ENCODE data around the gene ETS2.

The ETS2 gene

GRCh38 chr21:38802050-38803026, 3.4 kb upstream of the ETS2 start:
- ATAC-seq, result no peak
- TF ChIP-seq ZNF8 (CRISPR knock-in tag; IDR thresholded peaks at IDR 0.05), result no peak
- TF ChIP-seq TCF4 (CRISPR knock-in tag; IDR thresholded peaks at IDR 0.05; ENCODE audit: borderline replicate concordance), result no peak
- TF ChIP-seq ZFP3 (CRISPR knock-in tag; IDR thresholded peaks at IDR 0.05), result no peak
- no peak for TF ChIP-seq BACH2 (CRISPR knock-in tag; IDR thresholded peaks at IDR 0.05; ENCODE audit: borderline replicate concordance)
- no peak for TF ChIP-seq ZFP30 (CRISPR knock-in tag; IDR thresholded peaks at IDR 0.05)
- TF ChIP-seq POU6F1 (CRISPR knock-in tag; IDR thresholded peaks at IDR 0.05; ENCODE audit: borderline replicate concordance, low read depth), result no peak
- TF ChIP-seq ESRRG (CRISPR knock-in tag; IDR thresholded peaks at IDR 0.05), result no peak
- no peak for TF ChIP-seq TSHZ2 (CRISPR knock-in tag; IDR thresholded peaks at IDR 0.05)
- TF ChIP-seq PATZ1 (CRISPR knock-in tag; IDR thresholded peaks at IDR 0.05; ENCODE audit: borderline replicate concordance), result no peak
- TF ChIP-seq CSDC2 (CRISPR knock-in tag; IDR thresholded peaks at IDR 0.05), result no peak
- TF ChIP-seq GLIS3 (CRISPR knock-in tag; IDR thresholded peaks at IDR 0.05), result no peak
- TF ChIP-seq ARNTL (CRISPR knock-in tag; IDR thresholded peaks at IDR 0.05; ENCODE audit: borderline replicate concordance, low read depth), result no peak
- no peak for TF ChIP-seq CSRNP3 (CRISPR knock-in tag; IDR thresholded peaks at IDR 0.05)
- no peak for TF ChIP-seq PPARA (CRISPR knock-in tag; IDR thresholded peaks at IDR 0.05; ENCODE audit: borderline replicate concordance)
- no peak for TF ChIP-seq SNAI2 (CRISPR knock-in tag; IDR thresholded peaks at IDR 0.05)
- no peak for TF ChIP-seq ZNF565 (CRISPR knock-in tag; conservative IDR thresholded peaks at IDR 0.05; ENCODE audit: low read depth)
- TF ChIP-seq ZNF70 (CRISPR knock-in tag; IDR thresholded peaks at IDR 0.05), result no peak
- no peak for TF ChIP-seq RARB (CRISPR knock-in tag; IDR thresholded peaks at IDR 0.05)
- TF ChIP-seq ISL1 (CRISPR knock-in tag; IDR thresholded peaks at IDR 0.05), result no peak
- no peak for TF ChIP-seq CREB5 (CRISPR knock-in tag; IDR thresholded peaks at IDR 0.05; ENCODE audit: low read depth)

- ATAC-seq, result no peak
- no peak for TF ChIP-seq TOX (CRISPR knock-in tag; IDR thresholded peaks at IDR 0.05; ENCODE audit: borderline replicate concordance)
- TF ChIP-seq RARB (CRISPR knock-in tag; IDR thresholded peaks at IDR 0.05), result no peak
- TF ChIP-seq ZNF70 (CRISPR knock-in tag; IDR thresholded peaks at IDR 0.05), result no peak
- no peak for TF ChIP-seq ISL1 (CRISPR knock-in tag; IDR thresholded peaks at IDR 0.05)
- TF ChIP-seq TSHZ2 (CRISPR knock-in tag; IDR thresholded peaks at IDR 0.05), result no peak
- TF ChIP-seq CREB5 (CRISPR knock-in tag; IDR thresholded peaks at IDR 0.05; ENCODE audit: low read depth), result no peak
- TF ChIP-seq PATZ1 (CRISPR knock-in tag; IDR thresholded peaks at IDR 0.05; ENCODE audit: borderline replicate concordance), result no peak
- no peak for TF ChIP-seq TCF4 (CRISPR knock-in tag; IDR thresholded peaks at IDR 0.05; ENCODE audit: borderline replicate concordance)
These were observed 2.6 kb upstream of the ETS2 start for GRCh38 chr21:38803075-38803660.

Data from SK-N-SH treated with all-trans-retinoic acid at 6 μM for 48 hours (cell line).